Measurements from ENCODE around the gene CYP2A13. TPM values are rescaled to one million over a fixed set of nuclear protein-coding genes. Genes with fewer than 3 reads are reported as not detected.

The CYP2A13 gene
- total RNA-seq, 2 donors from 2014 or later = not detected

DNA sequence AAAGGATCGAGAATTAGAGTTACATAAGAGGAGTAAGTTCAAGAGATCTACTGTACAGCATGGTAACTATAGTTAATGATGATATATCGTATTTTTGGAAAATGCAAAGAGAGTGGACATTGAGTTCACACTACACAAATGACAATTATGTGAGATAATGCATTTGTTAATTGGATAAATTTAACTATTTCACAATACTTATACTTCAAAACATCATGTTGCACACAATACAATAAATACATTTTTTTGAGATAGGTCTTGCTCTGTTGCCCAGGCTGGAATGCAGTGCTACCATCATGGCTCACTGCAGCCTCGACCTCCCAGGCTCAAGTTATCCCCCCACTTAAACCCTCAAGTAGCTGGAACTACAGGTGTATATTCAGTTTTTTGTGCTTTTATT lies 17.9 kb downstream of the CYP2A13 start:
- Histone ChIP-seq H3K9me3 (no peaks in the 10 kb centered on the region), H3K27me3 (no peaks in the 10 kb centered on the region), H3K36me3 (replicated peaks in 1 of 2; ENCODE audit: insufficient read depth in 1 of 2, low read depth in 2 of 2) (no peaks in the 10 kb centered on the region), H3K4me3 (no peak overlapping the region), H3K4me1 (no peaks in the 10 kb centered on the region), H3K27ac (no peak overlapping the region)
- WGBS, 2 donors = 60 to 69% methylated on average over 3 of the region's 3 CpGs
- intact Hi-C loops (cut with DNase I) = no loop called here
- DNase-seq (no peak), ATAC-seq (no peak)
- no peak for TF ChIP-seq POLR2A (IDR thresholded peaks at IDR 0.05)
- TF ChIP-seq, protein P1, sequence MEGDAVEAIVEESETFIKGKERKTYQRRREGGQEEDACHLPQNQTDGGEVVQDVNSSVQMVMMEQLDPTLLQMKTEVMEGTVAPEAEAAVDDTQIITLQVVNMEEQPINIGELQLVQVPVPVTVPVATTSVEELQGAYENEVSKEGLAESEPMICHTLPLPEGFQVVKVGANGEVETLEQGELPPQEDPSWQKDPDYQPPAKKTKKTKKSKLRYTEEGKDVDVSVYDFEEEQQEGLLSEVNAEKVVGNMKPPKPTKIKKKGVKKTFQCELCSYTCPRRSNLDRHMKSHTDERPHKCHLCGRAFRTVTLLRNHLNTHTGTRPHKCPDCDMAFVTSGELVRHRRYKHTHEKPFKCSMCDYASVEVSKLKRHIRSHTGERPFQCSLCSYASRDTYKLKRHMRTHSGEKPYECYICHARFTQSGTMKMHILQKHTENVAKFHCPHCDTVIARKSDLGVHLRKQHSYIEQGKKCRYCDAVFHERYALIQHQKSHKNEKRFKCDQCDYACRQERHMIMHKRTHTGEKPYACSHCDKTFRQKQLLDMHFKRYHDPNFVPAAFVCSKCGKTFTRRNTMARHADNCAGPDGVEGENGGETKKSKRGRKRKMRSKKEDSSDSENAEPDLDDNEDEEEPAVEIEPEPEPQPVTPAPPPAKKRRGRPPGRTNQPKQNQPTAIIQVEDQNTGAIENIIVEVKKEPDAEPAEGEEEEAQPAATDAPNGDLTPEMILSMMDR (IDR thresholded peaks at IDR 0.05) = no peak

DNA sequence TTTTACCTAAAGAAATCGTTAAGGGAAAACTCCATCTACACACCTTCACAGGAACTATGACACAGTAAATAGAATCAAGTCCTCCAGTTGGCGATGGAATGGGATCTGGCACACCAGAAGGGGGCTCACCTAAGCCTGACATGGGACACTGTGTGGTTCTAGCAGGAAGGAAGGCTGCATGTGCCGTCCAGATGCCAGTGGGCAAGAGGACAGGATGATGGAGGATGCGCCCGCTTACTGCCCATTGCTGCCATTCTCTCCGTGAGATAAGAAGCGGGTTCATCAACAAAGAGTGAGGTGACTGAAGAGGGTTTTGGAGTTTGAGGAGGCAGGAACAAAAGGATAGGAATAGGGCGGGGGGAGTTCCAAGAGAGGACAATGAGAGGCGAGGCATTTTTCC lies 23.0 kb downstream of the CYP2A13 start:
- Histone ChIP-seq H3K4me3 (no peak overlapping the region), H3K27ac (no peak overlapping the region), H3K27me3 (no peaks in the 10 kb centered on the region), H3K36me3 (replicated peaks in 1 of 2; ENCODE audit: insufficient read depth in 1 of 2, low read depth in 2 of 2) (no peaks in the 10 kb centered on the region), H3K9me3 (no peaks in the 10 kb centered on the region), H3K4me1 (no peaks in the 10 kb centered on the region)
- WGBS, 2 donors = 64 to 71% methylated on average over 9 of the region's 9 CpGs
- intact Hi-C loops (cut with DNase I) = no loop called here
- ATAC-seq (no peak), DNase-seq (no peak)
- TF ChIP-seq, protein P1 (IDR thresholded peaks at IDR 0.05) = no peak
- TF ChIP-seq POLR2A (IDR thresholded peaks at IDR 0.05) = no peak

DNA sequence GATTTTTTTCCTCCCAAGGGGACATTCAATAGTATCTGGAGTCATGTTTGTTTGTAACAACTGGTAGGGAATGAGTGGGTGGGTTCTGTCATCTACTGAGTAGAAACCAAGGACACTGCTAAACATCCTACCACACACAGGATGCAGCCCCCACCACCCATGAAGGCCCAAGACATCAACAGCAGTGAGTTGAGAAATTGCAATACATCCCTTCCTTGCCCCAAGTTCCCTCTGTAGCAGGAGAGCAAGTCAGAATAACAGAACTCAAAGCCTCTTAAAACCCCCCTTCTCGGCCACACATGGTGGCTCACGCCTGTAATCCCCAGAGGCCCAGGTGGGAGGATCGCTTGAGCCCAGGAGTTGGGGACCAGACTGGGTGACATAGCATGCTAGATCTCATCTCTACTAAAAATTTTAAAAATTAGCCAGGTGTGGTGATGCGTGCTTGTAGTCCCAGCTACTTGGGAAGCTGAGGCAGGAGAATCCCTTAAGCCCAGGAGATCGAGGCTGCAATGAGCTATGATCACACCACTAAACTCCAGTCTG lies 23.6 kb downstream of the CYP2A13 start:
- no peak for DNase-seq
- no peaks in the 10 kb centered on the region for H3K9me3 ChIP-seq
- 73 to 85% methylated on average over 4 to 5 of the region's 5 CpGs for WGBS, 2 donors
- H3K27me3 ChIP-seq = no peaks in the 10 kb centered on the region
- no peak for ATAC-seq
- TF ChIP-seq, protein P1 (IDR thresholded peaks at IDR 0.05) = no peak
- H3K27ac ChIP-seq = no peak overlapping the region
- intact Hi-C loops (cut with DNase I) = no loop called here
- no peaks in the 10 kb centered on the region for H3K36me3 ChIP-seq (replicated peaks in 1 of 2; ENCODE audit: insufficient read depth in 1 of 2, low read depth in 2 of 2)
- H3K4me3 ChIP-seq = no peak overlapping the region
- H3K4me1 ChIP-seq = no peaks in the 10 kb centered on the region

DNA sequence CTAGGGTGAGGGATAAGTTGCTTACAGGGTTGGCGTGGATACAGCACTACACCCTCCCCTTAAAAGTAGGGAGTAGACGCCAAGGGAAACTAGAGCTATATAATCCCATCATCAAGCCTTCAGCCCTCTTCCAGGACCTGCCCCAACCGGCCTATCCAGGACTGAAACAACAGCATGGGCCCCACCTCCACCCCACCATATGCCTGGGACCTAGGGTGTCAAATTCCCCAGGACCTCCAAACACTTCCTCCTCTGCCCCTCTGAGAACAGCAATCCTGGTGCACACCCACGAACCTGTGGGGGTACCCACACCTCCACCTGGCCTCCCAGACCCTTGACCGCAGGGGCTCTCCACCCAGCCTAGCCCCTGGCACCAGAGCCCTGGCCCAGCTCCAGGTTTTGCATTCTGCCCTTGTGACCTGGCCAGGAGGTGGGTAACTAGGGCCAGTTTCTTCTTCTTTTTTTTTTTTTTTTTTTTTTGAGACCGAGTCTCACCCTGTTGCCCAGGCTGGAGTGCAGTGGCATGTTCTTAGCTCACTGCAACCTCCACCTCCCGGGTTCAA lies 24.6 kb downstream of the CYP2A13 start:
- ATAC-seq (no peak), DNase-seq (no peak)
- H3K27me3 ChIP-seq = no peaks in the 10 kb centered on the region
- no peak overlapping the region for H3K4me3 ChIP-seq
- H3K9me3 ChIP-seq = no peaks in the 10 kb centered on the region
- 68 to 84% methylated on average over 7 of the region's 7 CpGs for WGBS, 2 donors
- intact Hi-C loops (cut with DNase I) = no loop called here
- no peaks in the 10 kb centered on the region for H3K36me3 ChIP-seq (replicated peaks in 1 of 2; ENCODE audit: insufficient read depth in 1 of 2, low read depth in 2 of 2)
- H3K27ac ChIP-seq = no peak overlapping the region
- no peaks in the 10 kb centered on the region for H3K4me1 ChIP-seq
- TF ChIP-seq POLR2A (IDR thresholded peaks at IDR 0.05) = no peak
- TF ChIP-seq, protein P1 (IDR thresholded peaks at IDR 0.05) = no peak

DNA sequence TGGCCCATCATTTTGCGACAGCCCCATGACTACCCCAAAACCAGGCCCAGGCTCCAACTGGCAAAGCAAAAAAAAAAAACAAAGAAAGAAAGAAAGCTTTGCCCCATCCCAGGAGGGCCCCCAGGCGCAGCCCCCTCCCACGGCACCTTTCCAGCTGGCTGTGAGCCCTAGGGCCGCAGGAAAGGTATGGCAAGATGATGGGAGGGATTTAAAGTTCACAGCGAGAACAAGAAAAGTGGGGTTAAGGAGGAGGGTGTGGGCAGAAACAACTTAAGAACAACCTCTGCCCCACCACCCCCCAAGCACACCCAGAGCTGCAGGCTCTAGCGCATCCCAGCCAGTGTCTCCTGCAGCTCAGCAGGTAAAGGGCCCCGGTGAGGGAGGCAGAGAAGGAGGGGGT lies 25.9 kb downstream of the CYP2A13 start, which contains the start of gene CYP2F1:
TSS of gene CYP2F1 (plus strand) at position 301 of the 400 bp plus-strand sequence. CDS start 1,757 bp downstream, outside the sequence.
- 63 to 67% methylated on average over 6 to 7 of the region's 7 CpGs for WGBS, 2 donors
- no peak for DNase-seq
- ATAC-seq = no peak

More for the DNA sequence above, 25.9 kb downstream of the CYP2A13 start, which contains the start of gene CYP2F1:
- Histone ChIP-seq H3K4me3 (no peak within 1 kb of the TSS), H3K4me1 (no peaks in the 10 kb centered on the region), H3K9me3 (no peaks in the 10 kb centered on the region), H3K27ac (no peak within 1 kb of the TSS), H3K27me3 (no peaks in the 10 kb centered on the region), H3K36me3 (replicated peaks in 1 of 2; ENCODE audit: insufficient read depth in 1 of 2, low read depth in 2 of 2) (no peaks in the 10 kb centered on the region)
- intact Hi-C loops (cut with DNase I) = no loop called here
- TF ChIP-seq, protein P1 (IDR thresholded peaks at IDR 0.05) = no peak
- no peak for TF ChIP-seq POLR2A (IDR thresholded peaks at IDR 0.05)

All from body of pancreas (tissue), 4 donors.